ENCODE results near the gene CCDC146.

The CCDC146 gene

GRCh38 chr7:77262316-77262715 is 139.9 kb downstream of the CCDC146 start:
- H3K4me3 ChIP-seq (ENCODE audit: low read depth, low read length), result no peak overlapping the region
- no peak for DNase-seq (ENCODE audit: low read depth)
- no peak for TF ChIP-seq MYC (IDR thresholded peaks at IDR 0.05; ENCODE audit: low read depth, low read length)
- no peak for TF ChIP-seq MAX (IDR thresholded peaks at IDR 0.05; ENCODE audit: low read depth, low read length)
- no peak for TF ChIP-seq POLR2A (IDR thresholded peaks at IDR 0.05; ENCODE audit: extremely low read depth, insufficient read length)
- TF ChIP-seq CTCF (IDR thresholded peaks at IDR 0.05; ENCODE audit: low read depth, low read length), result no peak

GRCh38 chr7:77265666-77266065 is 143.3 kb downstream of the CCDC146 start:
- no peak for DNase-seq (ENCODE audit: low read depth)
- no peak overlapping the region for H3K4me3 ChIP-seq (ENCODE audit: low read depth, low read length)
- TF ChIP-seq MAX (IDR thresholded peaks at IDR 0.05; ENCODE audit: low read depth, low read length) (no peak), CTCF (IDR thresholded peaks at IDR 0.05; ENCODE audit: low read depth, low read length) (no peak), MYC (IDR thresholded peaks at IDR 0.05; ENCODE audit: low read depth, low read length) (no peak), POLR2A (IDR thresholded peaks at IDR 0.05; ENCODE audit: extremely low read depth, insufficient read length) (no peak)

GRCh38 chr7:77266291-77266794 is 143.9 kb downstream of the CCDC146 start:
- TF ChIP-seq CTCF (IDR thresholded peaks at IDR 0.05; ENCODE audit: low read depth, low read length) (no peak), MAX (IDR thresholded peaks at IDR 0.05; ENCODE audit: low read depth, low read length) (no peak), POLR2A (IDR thresholded peaks at IDR 0.05; ENCODE audit: extremely low read depth, insufficient read length) (no peak), MYC (IDR thresholded peaks at IDR 0.05; ENCODE audit: low read depth, low read length) (no peak)
- no peak for DNase-seq (ENCODE audit: low read depth)
- no peak overlapping the region for H3K4me3 ChIP-seq (ENCODE audit: low read depth, low read length)

GRCh38 chr7:77269360-77270093 is 147.1 kb downstream of the CCDC146 start:
- no peak for TF ChIP-seq MAX (IDR thresholded peaks at IDR 0.05; ENCODE audit: low read depth, low read length)
- no peak for TF ChIP-seq MYC (IDR thresholded peaks at IDR 0.05; ENCODE audit: low read depth, low read length)
- no peak for TF ChIP-seq CTCF (IDR thresholded peaks at IDR 0.05; ENCODE audit: low read depth, low read length)
- TF ChIP-seq POLR2A (IDR thresholded peaks at IDR 0.05; ENCODE audit: extremely low read depth, insufficient read length), result no peak
- peak; percentile 48 for DNase-seq (ENCODE audit: low read depth)
- H3K4me3 ChIP-seq (ENCODE audit: low read depth, low read length), result no peak overlapping the region

- DNase-seq (ENCODE audit: low read depth), result no peak
- H3K4me3 ChIP-seq (ENCODE audit: low read depth, low read length), result no peak overlapping the region
- no peak for TF ChIP-seq MAX (IDR thresholded peaks at IDR 0.05; ENCODE audit: low read depth, low read length)
- TF ChIP-seq CTCF (IDR thresholded peaks at IDR 0.05; ENCODE audit: low read depth, low read length), result no peak
- TF ChIP-seq MYC (IDR thresholded peaks at IDR 0.05; ENCODE audit: low read depth, low read length), result no peak
- no peak for TF ChIP-seq POLR2A (IDR thresholded peaks at IDR 0.05; ENCODE audit: extremely low read depth, insufficient read length)
Measured at GRCh38 chr7:77270094-77270480, 147.7 kb downstream of the CCDC146 start.
